Astrocyte (in vitro differentiated cells and primary cell): Measurements from ENCODE around the gene NPY2R.

Experiments used
- CTCF ChIP-seq: IDR thresholded peaks from 2 replicates; pipeline ENCODE4 v1.5.1; 2011; ENCODE audit warnings: low read depth, mild to moderate bottlenecking, inconsistent platforms, low read length, moderate library complexity; ENCODE audit not compliant: insufficient read depth
- EZH2 ChIP-seq: IDR thresholded peaks from 2 replicates; pipeline ENCODE4 v1.6.1; 2012; ENCODE audit warnings: mild to moderate bottlenecking, low read length, inconsistent platforms; ENCODE audit not compliant: insufficient read depth

GRCh38 chr4:155220025-155220424 lies 11.6 kb downstream of the NPY2R start:
- TF ChIP-seq CTCF (no peak), EZH2 (no peak)
